CD8-positive, alpha-beta memory T cell (primary cell): ENCODE data around the gene MITD1. TPM values are rescaled to one million over a fixed set of nuclear protein-coding genes. Genes with fewer than 3 reads are reported as not detected.
"Not testable (repeated sequence)": the region's sequence is repeated elsewhere in the genome, so short reads cannot be mapped to it uniquely, and the experiment has no call there.

Experiments used
- CTCF ChIA-PET: fragments of 350-600 bp; sonication (Branson Sonifier 250); formaldehyde crosslinking; loops from one replicate; lab custom pipeline; 2021; ENCODE audit warnings: antibody characterized with exemption; lab: Charles Lee
- POLR2A ChIA-PET: fragments of 350-600 bp; sonication (Branson Sonifier 250); formaldehyde crosslinking; loops from one replicate; lab custom pipeline; 2021; ENCODE audit warnings: antibody characterized with exemption; lab: Charles Lee
- DNase-seq, 5 donors: peaks; one replicate each; pipeline versions ENCODE4 v3.0.0 to v3.0.0-alpha.2; 2020 to 2022; ENCODE audit warnings: mixed read lengths in 1 of 5
- H3K27ac ChIP-seq: one replicate; pipeline ENCODE4 v1.7.0; 2013; ENCODE audit warnings: low read depth, mild to moderate bottlenecking, low read length, moderate library complexity
- H3K27me3 ChIP-seq: 2 replicates; pipeline ENCODE4 v1.7.0; 2013; ENCODE audit warnings: low read length, mild to moderate bottlenecking; ENCODE audit not compliant: insufficient read depth, poor library complexity, severe bottlenecking
- H3K36me3 ChIP-seq: 2 replicates; pipeline ENCODE4 v1.7.0; 2013; ENCODE audit warnings: mild to moderate bottlenecking, low read length, moderate library complexity; ENCODE audit not compliant: insufficient read depth
- H3K4me1 ChIP-seq: 2 replicates; pipeline ENCODE4 v1.7.0; 2013; ENCODE audit warnings: mild to moderate bottlenecking, low read length, moderate library complexity; ENCODE audit not compliant: insufficient read depth
- H3K4me3 ChIP-seq: 2 replicates; pipeline ENCODE4 v1.7.0; 2013; ENCODE audit warnings: mild to moderate bottlenecking, low read length
- H3K9me3 ChIP-seq: 2 replicates; pipeline ENCODE4 v1.7.0; 2013; ENCODE audit warnings: mild to moderate bottlenecking, low read length
- H3K27ac Mint-ChIP-seq, 8 donors: one replicate each; pipeline ENCODE4 v1.8.0; 2020 to 2021; ENCODE audit warnings: mixed read lengths in 8 of 8, mild to moderate bottlenecking in 6 of 8, inconsistent platforms in 3 of 8, moderate library complexity in 3 of 8
- H3K27me3 Mint-ChIP-seq, 2 donors: one replicate each; pipeline ENCODE4 v1.8.0; 2020 to 2021; ENCODE audit warnings: mixed read lengths in 2 of 2, mild to moderate bottlenecking in 1 of 2, moderate library complexity in 1 of 2
- H3K36me3 Mint-ChIP-seq, 3 donors: one replicate each; pipeline ENCODE4 v1.8.0; 2020 to 2021; ENCODE audit warnings: mixed read lengths in 3 of 3, inconsistent platforms in 1 of 3, mild to moderate bottlenecking in 1 of 3
- H3K4me1 Mint-ChIP-seq, 3 donors: one replicate each; pipeline ENCODE4 v1.8.0; 2020 to 2021; ENCODE audit warnings: mixed read lengths in 3 of 3, inconsistent platforms in 1 of 3, mild to moderate bottlenecking in 1 of 3
- H3K4me3 Mint-ChIP-seq, 7 donors: one replicate each; pipeline ENCODE4 v1.8.0; 2020 to 2021; ENCODE audit warnings: mixed read lengths in 7 of 7, mild to moderate bottlenecking in 6 of 7, moderate library complexity in 4 of 7, inconsistent platforms in 2 of 7
- H3K9me3 Mint-ChIP-seq, 5 donors: one replicate each; pipeline ENCODE4 v1.8.0; 2020 to 2022; ENCODE audit warnings: mixed read lengths in 5 of 5, mild to moderate bottlenecking in 3 of 5, moderate library complexity in 2 of 5, inconsistent platforms in 1 of 5
- polyA plus RNA-seq: library from polyadenylated mRNA; unstranded; fragments of 300-500 nt; fragmentation: Illumina TruSeq; gene quantifications from one replicate; pipeline ENCODE4 v1.2.3, GENCODE V29; 2021
- total RNA-seq, 2 experiments: library from RNA; stranded (reverse); gene quantifications; one replicate each; pipeline ENCODE4 v1.2.3, GENCODE V29; 2021

Gene MITD1
- total and polyA plus RNA-seq, 3 experiments from 2014 or later, result 43.1 to 58.7 (median 55.4) TPM

DNA sequence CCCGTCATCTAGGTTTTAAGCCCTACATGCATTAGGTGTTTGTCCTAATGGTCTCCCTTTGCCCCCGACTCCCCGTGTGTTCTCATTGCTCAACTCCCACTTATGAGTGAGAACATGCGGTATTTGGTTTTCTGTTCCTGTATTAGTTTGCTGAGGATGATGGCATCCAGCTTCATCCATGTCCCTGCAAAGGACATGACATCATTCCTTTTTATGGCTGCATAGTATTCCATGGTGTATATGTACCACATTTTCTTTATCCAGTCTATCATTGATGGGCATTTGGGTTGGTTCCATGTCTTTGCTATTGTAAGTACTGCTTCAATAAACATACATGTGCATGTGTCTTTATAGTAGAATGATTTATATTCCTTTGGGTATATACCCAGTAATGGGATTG lies 11.5 kb upstream of the MITD1 start:
- Mint-ChIP-seq H3K36me3 (peaks cover 20 to 79% (median 29%) of the 10 kb centered on the region in 3 donors), H3K4me1 (peaks cover 9 to 21% (median 10%) of the 10 kb centered on the region in 3 donors), H3K27ac (peak overlapping the region in 1 of 8 donors; percentile 77)
- H3K4me3 ChIP-seq, H3K4me1 ChIP-seq, DNase-seq, H3K4me3 Mint-ChIP-seq, H3K9me3 ChIP-seq, H3K9me3 Mint-ChIP-seq, H3K27ac ChIP-seq, H3K27me3 ChIP-seq, POLR2A ChIA-PET, CTCF ChIA-PET, H3K27me3 Mint-ChIP-seq: not testable (repeated sequence)
- H3K36me3 ChIP-seq, result peaks cover 29% of the 10 kb centered on the region

DNA sequence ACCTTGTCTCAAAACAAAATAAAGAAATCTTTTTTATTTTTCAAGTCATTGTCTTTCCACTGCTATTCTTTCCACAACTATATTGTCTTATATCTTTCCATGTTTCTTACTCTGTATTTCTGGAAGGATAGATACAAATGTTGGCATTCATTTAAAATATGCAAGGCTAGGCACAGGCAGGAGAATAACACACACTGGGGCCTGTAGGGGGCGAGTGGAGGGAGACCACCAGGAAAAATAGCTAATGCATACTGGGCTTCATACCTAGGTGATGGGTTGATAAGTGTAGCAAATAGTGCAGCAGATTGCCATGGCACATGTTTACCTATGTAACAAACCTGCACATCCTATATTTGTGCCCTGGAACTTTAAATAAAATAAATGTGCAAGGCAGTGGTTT lies 9.7 kb upstream of the MITD1 start:
- Mint-ChIP-seq H3K27me3 (no peaks in the 10 kb centered on the region), H3K36me3 (peaks cover 20 to 75% (median 23%) of the 10 kb centered on the region in 3 donors), H3K27ac (peak overlapping the region in 1 of 8 donors; percentile 27), H3K4me1 (peaks cover 9 to 30% (median 12%) of the 10 kb centered on the region in 3 donors), H3K9me3 (no peaks in the 10 kb centered on the region), H3K4me3 (no peak overlapping the region)
- Histone ChIP-seq H3K36me3 (peaks cover 20% of the 10 kb centered on the region), H3K9me3 (no peaks in the 10 kb centered on the region), H3K4me3 (no peak overlapping the region), H3K27ac (no peak overlapping the region), H3K27me3 (no peaks in the 10 kb centered on the region), H3K4me1 (no peaks in the 10 kb centered on the region)
- POLR2A ChIA-PET, result no interaction called here
- no peak for DNase-seq
- CTCF ChIA-PET, result no interaction called here

DNA sequence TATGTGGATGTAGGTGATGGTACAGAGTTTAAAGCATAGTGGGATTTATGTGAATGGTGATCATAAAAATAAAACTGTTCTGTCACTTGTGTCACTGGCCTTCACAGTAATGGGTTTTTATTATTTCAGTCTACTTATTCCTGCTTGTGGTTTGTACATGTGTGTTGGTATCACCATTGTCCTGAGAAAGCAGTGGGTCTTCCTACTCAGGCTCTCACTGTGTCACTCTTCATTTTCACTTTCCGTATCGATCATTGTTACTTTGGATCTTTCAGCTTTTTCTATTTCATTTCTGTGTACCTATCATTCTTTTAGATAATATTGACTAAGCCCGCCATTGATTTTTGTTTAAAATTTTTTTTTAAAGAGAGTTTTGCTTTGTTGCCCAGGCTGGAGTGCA lies 7.5 kb upstream of the MITD1 start:
- no peaks in the 10 kb centered on the region for H3K9me3 ChIP-seq
- peaks cover 20 to 50% (median 23%) of the 10 kb centered on the region in 3 donors for H3K4me1 Mint-ChIP-seq
- peaks cover 7% of the 10 kb centered on the region for H3K4me1 ChIP-seq
- POLR2A ChIA-PET, result no interaction called here
- H3K36me3 Mint-ChIP-seq, result peaks cover 18 to 62% (median 20%) of the 10 kb centered on the region in 3 donors
- no peaks in the 10 kb centered on the region for H3K27me3 Mint-ChIP-seq
- H3K36me3 ChIP-seq, result peaks cover 13% of the 10 kb centered on the region
- no peak overlapping the region for H3K4me3 ChIP-seq
- H3K27me3 ChIP-seq, result no peaks in the 10 kb centered on the region
- H3K27ac Mint-ChIP-seq, result peak overlapping the region in 3 of 8 donors; percentile 1 to 17 (median 17)
- CTCF ChIA-PET, result no interaction called here
- no peak overlapping the region for H3K4me3 Mint-ChIP-seq
- no peak for DNase-seq
- no peak overlapping the region for H3K27ac ChIP-seq
- H3K9me3 Mint-ChIP-seq, result no peaks in the 10 kb centered on the region

DNA sequence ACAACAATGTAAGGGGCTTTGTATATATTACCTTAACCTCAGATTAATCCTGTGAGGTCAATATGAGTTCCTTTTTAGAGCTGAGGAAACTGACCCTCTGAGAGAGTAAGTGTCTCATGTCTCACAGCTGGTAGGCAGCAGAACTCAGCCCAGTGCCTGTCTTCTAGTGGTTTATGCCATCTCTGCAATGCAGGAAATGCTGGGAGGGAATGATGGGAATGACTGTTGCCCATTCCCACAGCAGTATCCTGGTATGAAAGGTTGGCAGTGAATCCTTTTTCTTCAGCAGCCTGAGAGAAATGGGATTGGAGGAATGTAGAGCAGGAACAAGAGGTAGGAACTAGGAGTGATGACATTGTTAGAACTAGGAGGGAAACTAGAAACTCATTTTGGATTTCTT lies 6.2 kb upstream of the MITD1 start:
- no peaks in the 10 kb centered on the region for H3K27me3 ChIP-seq
- no peaks in the 10 kb centered on the region for H3K9me3 ChIP-seq
- ChIA-PET POLR2A (no interaction called here), CTCF (no interaction called here)
- H3K4me1 ChIP-seq, result peaks cover 14% of the 10 kb centered on the region
- no peak overlapping the region for H3K4me3 ChIP-seq
- Mint-ChIP-seq H3K4me1 (peaks cover 25 to 57% (median 32%) of the 10 kb centered on the region in 3 donors), H3K27me3 (no peaks in the 10 kb centered on the region), H3K9me3 (no peaks in the 10 kb centered on the region), H3K4me3 (no peak overlapping the region), H3K27ac (peak overlapping the region in 3 of 8 donors; percentile 3 to 85 (median 64)), H3K36me3 (peaks cover 11 to 50% (median 16%) of the 10 kb centered on the region in 3 donors)
- DNase-seq, result no peak
- peaks cover 9% of the 10 kb centered on the region for H3K36me3 ChIP-seq
- H3K27ac ChIP-seq, result no peak overlapping the region

DNA sequence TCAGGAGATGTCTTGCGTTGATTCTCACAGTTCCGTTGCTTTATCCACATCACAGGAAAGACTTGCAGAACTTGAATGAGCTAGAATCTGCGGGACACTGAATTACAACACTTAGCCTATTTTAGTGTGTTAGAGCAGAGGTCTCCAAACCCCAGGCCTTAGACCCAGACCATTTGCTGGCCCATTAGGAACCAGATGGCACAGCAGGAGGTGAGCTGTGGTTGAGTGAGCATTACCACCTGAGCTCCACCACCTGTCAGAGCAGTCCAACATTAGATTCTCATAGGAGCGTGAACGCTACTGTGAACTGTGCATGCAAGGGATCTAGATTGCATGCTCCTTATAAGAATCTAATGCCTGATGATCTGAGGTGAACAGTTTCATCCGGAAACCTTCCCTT lies 4.0 kb upstream of the MITD1 start:
- ChIA-PET CTCF (interaction anchor here (0.8 kb wide), 1 partner anchor 9 kb away, joined by 3 read pairs; no protein-coding TSS in a partner anchor), POLR2A (no interaction called here)
- Histone ChIP-seq H3K27ac (no peak overlapping the region), H3K36me3 (peaks cover 6% of the 10 kb centered on the region), H3K4me1 (peaks cover 29% of the 10 kb centered on the region), H3K27me3 (no peaks in the 10 kb centered on the region), H3K4me3 (no peak overlapping the region), H3K9me3 (no peaks in the 10 kb centered on the region)
- peaks cover 29 to 65% (median 43%) of the 10 kb centered on the region in 3 donors for H3K4me1 Mint-ChIP-seq
- H3K36me3 Mint-ChIP-seq, result peaks cover 2 to 40% (median 8%) of the 10 kb centered on the region in 3 donors
- H3K9me3 Mint-ChIP-seq, result no peaks in the 10 kb centered on the region
- H3K27ac Mint-ChIP-seq, result no peak overlapping the region
- DNase-seq, result no peak
- H3K4me3 Mint-ChIP-seq, result no peak overlapping the region
- no peaks in the 10 kb centered on the region for H3K27me3 Mint-ChIP-seq

DNA sequence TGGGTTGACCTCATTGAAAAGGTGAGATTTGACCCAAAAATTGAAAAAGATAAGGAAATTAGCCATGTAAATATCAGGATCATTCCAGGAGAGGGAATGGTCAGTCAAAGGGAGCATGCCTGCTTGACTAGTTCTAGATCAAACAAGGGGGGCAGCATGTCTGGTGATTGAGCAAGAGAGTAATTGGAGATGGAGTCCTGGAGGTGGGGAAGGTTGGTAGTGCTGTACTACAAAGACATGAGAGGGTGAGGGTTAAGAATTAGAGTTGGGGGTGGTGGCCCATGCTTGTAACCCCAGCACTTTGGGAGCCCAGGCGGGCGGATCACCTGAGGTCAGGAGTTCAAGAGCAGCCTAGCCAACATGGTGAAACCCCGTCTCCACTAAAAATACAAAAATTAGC lies 2.2 kb upstream of the MITD1 start:
- Mint-ChIP-seq H3K27ac (peak overlapping the region in 4 of 8 donors; percentile 20 to 74 (median 24)), H3K27me3 (no peaks in the 10 kb centered on the region), H3K4me1 (peaks cover 40 to 73% (median 59%) of the 10 kb centered on the region in 3 donors), H3K9me3 (no peaks in the 10 kb centered on the region), H3K4me3 (peak overlapping the region in 5 of 7 donors; percentile 12 to 42 (median 27)), H3K36me3 (peaks cover 0 to 28% (median 0%) of the 10 kb centered on the region in 3 donors)
- Histone ChIP-seq H3K27me3 (no peaks in the 10 kb centered on the region), H3K27ac (no peak overlapping the region), H3K4me3 (no peak overlapping the region), H3K9me3 (no peaks in the 10 kb centered on the region), H3K4me1 (peaks cover 47% of the 10 kb centered on the region), H3K36me3 (no peaks in the 10 kb centered on the region)
- POLR2A ChIA-PET, result no interaction called here
- CTCF ChIA-PET, result no interaction called here
- DNase-seq, result no peak

DNA sequence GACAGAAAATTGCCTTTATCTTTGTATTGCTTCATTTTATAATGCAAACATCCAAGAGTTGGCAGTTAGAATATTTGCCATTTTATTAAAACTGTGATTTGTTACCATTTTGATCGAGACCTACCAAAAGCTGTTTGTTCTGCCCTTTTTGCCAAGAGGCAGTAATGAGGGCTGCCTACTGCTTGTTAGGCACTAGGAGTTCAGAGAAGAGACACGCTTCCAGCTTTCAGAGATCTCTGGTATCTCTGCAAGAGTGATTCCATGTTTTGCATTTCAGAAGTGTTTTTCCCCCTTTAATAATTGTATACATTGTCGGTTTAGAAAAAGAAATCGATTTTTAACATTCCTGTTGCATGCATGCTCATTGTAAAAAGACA lies 754 bp upstream of the MITD1 start:
- Histone ChIP-seq H3K36me3 (no peaks in the 10 kb centered on the region), H3K27ac (peak overlapping the region; percentile 90), H3K9me3 (no peaks in the 10 kb centered on the region), H3K27me3 (no peaks in the 10 kb centered on the region), H3K4me1 (peaks cover 52% of the 10 kb centered on the region), H3K4me3 (peak overlapping the region; percentile 99)
- ChIA-PET POLR2A (interaction anchor here (0.7 to 2.1 kb wide), 4 partner anchors 12 to 164 kb away, joined by 3 to 12 read pairs (median 8); partner anchors contain the start of genes C2orf15, LIPT1 and TSGA10), CTCF (interaction anchor here (1.4 kb wide), 1 partner anchor 308 kb away, joined by 5 read pairs; the partner anchor contains the start of gene REV1)
- no peak for DNase-seq
- Mint-ChIP-seq H3K4me1 (peaks cover 44 to 87% (median 73%) of the 10 kb centered on the region in 3 donors), H3K36me3 (peaks cover 0 to 26% (median 0%) of the 10 kb centered on the region in 3 donors), H3K9me3 (no peaks in the 10 kb centered on the region), H3K27me3 (no peaks in the 10 kb centered on the region), H3K4me3 (peak overlapping the region; percentile 94 to 100 (median 99)), H3K27ac (peak overlapping the region in 6 of 8 donors; percentile 89 to 100 (median 100))

DNA sequence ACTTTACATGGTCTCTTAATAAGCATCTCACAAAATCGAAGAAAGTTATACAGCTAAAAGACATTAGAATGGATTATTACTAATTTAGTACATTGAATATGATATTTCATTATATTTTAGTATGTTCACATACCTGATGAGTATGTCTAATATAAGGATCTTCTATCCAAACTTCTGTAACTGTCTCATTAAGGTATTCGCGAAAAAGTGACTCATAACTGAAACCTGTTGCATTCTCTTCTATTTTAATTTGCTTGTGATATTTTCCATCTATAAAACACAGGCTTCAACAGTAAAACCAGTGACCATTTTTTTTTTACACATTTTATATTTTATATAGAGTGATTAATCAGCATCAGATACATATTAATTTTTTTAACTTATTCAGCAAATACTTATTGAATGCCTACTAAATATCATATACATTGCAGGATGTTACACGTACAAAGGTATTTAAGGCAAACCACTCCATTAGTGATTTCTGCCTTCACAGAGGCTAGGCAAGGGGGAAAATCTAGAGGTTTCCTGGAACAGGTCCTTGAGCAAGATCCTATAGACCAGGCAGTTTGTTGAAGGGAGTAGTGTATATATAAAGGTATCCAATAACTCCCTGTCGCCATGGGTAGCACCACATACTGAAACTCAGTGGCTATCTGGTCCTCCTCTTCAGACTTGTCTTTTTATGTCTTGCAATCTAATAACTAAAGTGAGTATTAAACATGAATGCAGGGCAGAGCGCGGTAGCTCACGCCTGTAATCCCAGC lies 9.3 kb downstream of the MITD1 start:
- no peaks in the 10 kb centered on the region for H3K4me1 ChIP-seq
- H3K36me3 ChIP-seq, result peaks cover 28% of the 10 kb centered on the region
- H3K9me3 Mint-ChIP-seq, result no peaks in the 10 kb centered on the region
- no peaks in the 10 kb centered on the region for H3K27me3 Mint-ChIP-seq
- no peaks in the 10 kb centered on the region for H3K27me3 ChIP-seq
- ChIA-PET CTCF (no interaction called here), POLR2A (no interaction called here)
- H3K4me3 ChIP-seq, result no peak overlapping the region
- no peaks in the 10 kb centered on the region for H3K9me3 ChIP-seq
- H3K27ac Mint-ChIP-seq, result peak overlapping the region in 7 of 8 donors; percentile 23 to 66 (median 44)
- H3K36me3 Mint-ChIP-seq, result peaks cover 0 to 79% (median 11%) of the 10 kb centered on the region in 3 donors
- no peak overlapping the region for H3K27ac ChIP-seq
- no peak overlapping the region for H3K4me3 Mint-ChIP-seq
- no peak for DNase-seq
- H3K4me1 Mint-ChIP-seq, result peaks cover 15 to 35% (median 34%) of the 10 kb centered on the region in 3 donors
